Epithelial cell of esophagus (primary cell): Measurements from ENCODE around the gene DIP2A.

Experiments
- DNase-seq: peaks from one replicate; pipeline ENCODE4 v3.0.0; 2010; ENCODE audit warnings: low read depth
- H3K4me3 ChIP-seq: 2 replicates; pipeline ENCODE4 v1.5.1; 2011; ENCODE audit warnings: mild to moderate bottlenecking, low read length, control low read depth
- TF ChIP-seq, protein P1 (sequence below): IDR thresholded peaks from 2 replicates; pipeline ENCODE4 v1.5.1; 2011; ENCODE audit warnings: low read depth, mild to moderate bottlenecking, low read length, control low read depth, inconsistent platforms; ENCODE audit not compliant: insufficient read depth; ENCODE audit errors: missing control alignments

Gene DIP2A

DNA sequence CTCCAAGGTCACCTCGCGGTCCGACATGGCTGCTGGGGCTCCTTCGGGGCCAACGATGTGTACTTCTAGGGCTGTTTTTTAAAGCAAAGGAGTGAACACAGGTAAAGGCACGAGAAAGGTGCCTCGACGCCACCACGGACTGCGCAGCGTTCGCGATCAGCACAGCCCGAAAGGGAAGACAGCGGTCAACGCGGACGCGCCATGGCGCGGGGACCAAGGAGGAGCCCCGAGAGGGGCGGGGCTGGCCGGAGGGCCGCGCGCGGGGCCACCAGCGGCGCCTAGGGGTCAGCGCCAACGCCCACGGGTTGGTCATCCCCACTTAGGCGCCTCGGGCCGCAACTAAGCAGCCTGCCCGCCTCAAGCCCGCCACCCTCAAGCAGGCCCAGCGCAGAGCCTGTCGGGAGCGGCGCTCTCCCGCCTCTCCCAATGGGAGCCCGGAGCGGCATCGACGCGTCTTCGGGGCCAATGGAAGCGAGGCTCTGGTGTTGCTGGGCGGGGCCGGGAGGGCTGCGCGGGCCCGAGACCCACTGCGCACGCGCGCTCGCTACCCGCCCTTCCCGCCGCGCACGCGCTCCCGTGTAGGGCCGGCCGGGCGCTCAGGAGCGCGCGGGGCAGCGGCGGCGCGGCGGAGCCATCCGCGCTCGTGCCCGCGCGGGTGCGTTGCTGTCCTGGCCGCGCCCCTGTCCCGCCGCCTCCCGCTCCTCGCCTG, at the start of gene DIP2A:
DIP2A (plus strand) TSS at position 577 of the 709 bp plus-strand sequence. CDS start 241 bp downstream, outside the sequence.
- H3K4me3 ChIP-seq: peak within 1 kb of the TSS; percentile 79
- TF ChIP-seq, protein P1, sequence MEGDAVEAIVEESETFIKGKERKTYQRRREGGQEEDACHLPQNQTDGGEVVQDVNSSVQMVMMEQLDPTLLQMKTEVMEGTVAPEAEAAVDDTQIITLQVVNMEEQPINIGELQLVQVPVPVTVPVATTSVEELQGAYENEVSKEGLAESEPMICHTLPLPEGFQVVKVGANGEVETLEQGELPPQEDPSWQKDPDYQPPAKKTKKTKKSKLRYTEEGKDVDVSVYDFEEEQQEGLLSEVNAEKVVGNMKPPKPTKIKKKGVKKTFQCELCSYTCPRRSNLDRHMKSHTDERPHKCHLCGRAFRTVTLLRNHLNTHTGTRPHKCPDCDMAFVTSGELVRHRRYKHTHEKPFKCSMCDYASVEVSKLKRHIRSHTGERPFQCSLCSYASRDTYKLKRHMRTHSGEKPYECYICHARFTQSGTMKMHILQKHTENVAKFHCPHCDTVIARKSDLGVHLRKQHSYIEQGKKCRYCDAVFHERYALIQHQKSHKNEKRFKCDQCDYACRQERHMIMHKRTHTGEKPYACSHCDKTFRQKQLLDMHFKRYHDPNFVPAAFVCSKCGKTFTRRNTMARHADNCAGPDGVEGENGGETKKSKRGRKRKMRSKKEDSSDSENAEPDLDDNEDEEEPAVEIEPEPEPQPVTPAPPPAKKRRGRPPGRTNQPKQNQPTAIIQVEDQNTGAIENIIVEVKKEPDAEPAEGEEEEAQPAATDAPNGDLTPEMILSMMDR: no peak
- DNase-seq: peak; percentile 98

DNA sequence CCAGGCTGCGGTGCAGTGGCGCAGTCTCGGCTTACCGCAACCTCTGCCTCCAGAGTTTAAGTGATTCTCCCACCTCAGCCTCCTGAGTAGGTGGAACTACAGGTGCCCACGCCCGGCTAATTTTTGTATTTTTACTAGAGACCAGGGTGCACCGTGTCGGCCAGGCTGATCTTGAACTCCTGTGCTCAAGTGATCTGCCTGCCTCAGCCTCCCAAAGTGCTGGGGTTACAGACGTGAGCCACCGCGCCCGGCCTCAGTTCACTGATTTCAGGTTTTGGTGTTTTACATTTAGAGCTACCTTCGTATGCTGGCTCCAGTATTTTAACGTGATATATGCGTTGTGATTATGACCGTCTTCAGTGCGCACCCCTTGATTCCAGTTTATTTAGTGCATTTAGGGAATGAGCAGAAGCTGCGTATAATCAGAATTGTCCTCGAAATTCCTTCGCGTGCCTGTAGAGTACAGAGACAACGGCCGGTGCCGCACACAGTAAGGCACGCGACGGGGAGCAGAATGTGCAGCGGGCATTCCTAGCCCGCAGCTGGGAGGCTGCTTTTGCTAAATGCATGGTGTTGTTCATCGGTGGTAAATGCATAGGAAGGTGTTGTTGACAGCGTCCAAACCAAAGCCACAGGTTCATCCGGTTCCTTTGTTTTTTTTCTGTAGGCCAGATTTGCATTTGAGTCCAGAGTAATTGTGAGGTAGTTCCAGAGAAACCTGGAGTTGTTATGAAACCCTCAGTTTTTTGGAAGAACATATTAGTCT, 48.9 kb upstream of the DIP2A start:
- TF ChIP-seq, protein P1: no peak
- DNase-seq: no peak
- no peak overlapping the region for H3K4me3 ChIP-seq

GRCh38 chr21:46410516-46410915, 48.2 kb upstream of the DIP2A start:
- TF ChIP-seq, protein P1: no peak
- H3K4me3 ChIP-seq: no peak overlapping the region
- DNase-seq: no peak

GRCh38 chr21:46411236-46411635, 47.5 kb upstream of the DIP2A start:
- no peak for DNase-seq
- TF ChIP-seq, protein P1: no peak
- H3K4me3 ChIP-seq: no peak overlapping the region

- DNase-seq: no peak
- H3K4me3 ChIP-seq: no peak overlapping the region
- TF ChIP-seq, protein P1: no peak
Measured at GRCh38 chr21:46411691-46412090, 47.0 kb upstream of the DIP2A start.

DNA sequence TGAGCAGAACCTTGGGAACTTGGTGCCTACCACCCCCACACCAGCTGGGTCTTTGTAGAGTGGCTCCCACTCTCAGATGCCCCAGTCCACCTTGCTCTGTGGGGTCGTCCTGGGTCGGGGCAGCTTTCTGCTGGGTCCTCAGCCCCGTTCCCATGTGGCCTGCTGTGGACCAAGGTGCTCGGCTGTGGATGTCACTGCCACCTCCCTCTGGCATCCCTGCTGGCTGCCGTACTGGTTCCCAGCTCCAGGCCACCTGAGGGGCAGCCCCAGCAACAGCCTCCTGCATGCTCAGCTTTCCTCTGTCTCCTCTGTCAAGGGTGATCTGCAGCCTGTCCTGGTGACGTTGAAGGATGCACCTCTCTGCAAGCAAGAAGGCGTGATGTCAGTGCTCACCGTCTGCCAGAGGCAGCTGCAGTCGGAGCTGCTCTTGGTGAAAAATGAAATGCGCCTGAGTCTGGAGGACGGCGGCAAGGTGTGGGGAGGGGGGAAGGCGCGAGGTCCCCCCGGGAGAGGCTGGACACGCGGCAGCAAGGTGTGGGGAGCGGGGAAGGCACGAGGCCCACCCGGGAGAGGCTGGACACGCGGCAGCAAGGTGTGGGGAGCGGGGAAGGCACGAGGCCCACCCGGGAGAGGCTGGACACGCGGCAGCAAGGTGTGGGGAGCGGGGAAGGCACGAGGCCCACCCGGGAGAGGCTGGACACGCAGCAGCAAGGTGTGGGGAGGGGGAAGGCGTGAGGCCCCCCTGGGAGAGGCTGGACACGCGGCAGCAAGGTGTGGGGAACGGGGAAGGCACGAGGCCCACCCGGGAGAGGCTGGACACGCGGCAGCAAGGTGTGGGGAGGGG, 45.9 kb upstream of the DIP2A start:
- DNase-seq: no peak
- TF ChIP-seq, protein P1: no peak
- no peak overlapping the region for H3K4me3 ChIP-seq
